K562 (cell line): ENCODE results near the gene GNA15. TPM values are rescaled to one million over a fixed set of nuclear protein-coding genes. Genes with fewer than 3 reads are reported as not detected.

Experiments used
- CEBPZ ChIP-seq: fragments of 150-350 bp; IDR thresholded peaks from 2 replicates; pipeline ENCODE4 v1.6.1; 2014; ENCODE audit warnings: low read depth, mild to moderate bottlenecking, low read length, borderline replicate concordance
- E2F8 ChIP-seq: fragments of 450-650 bp; IDR thresholded peaks from 2 replicates; pipeline ENCODE4 v1.7.1; 2018; ENCODE audit warnings: mild to moderate bottlenecking, low read depth; ENCODE audit not compliant: partially characterized antibody
- ETV6 ChIP-seq, 3 experiments: fragments of 150-350 bp in 1 of 3; sonication (generic) in 1 of 3; formaldehyde crosslinking in 1 of 3; IDR thresholded peaks; 2 replicates each; pipeline versions ENCODE4 v1.6.1 to v1.8.0; 2014 to 2022; ENCODE audit warnings: borderline replicate concordance in 2 of 3, low read depth in 2 of 3, antibody characterized with exemption in 1 of 3, low read length in 1 of 3, mild to moderate bottlenecking in 1 of 3, missing genetic modification reagents in 1 of 3
- KLF10 ChIP-seq: fragments of 250-450 bp; sonication (Bioruptor Pico); IDR thresholded peaks from 2 replicates; pipeline ENCODE4 v1.6.1; 2021; ENCODE audit warnings: matching md5 sums
- NELFE ChIP-seq: IDR thresholded peaks from 2 replicates; pipeline ENCODE4 v1.6.1; 2011; ENCODE audit warnings: mild to moderate bottlenecking; ENCODE audit not compliant: insufficient read depth, insufficient read length
- PKNOX1 ChIP-seq: fragments of 450-650 bp; IDR thresholded peaks from 2 replicates; pipeline ENCODE4 v1.6.1; 2016
- SUPT5H ChIP-seq: fragments of 450-650 bp; IDR thresholded peaks from 2 replicates; pipeline ENCODE4 v1.6.1; 2016
- THAP12 ChIP-seq: fragments of 250-450 bp; sonication (Bioruptor Pico); IDR thresholded peaks from 2 replicates; pipeline ENCODE4 v1.9.0; 2021; ENCODE audit warnings: mild to moderate bottlenecking, inconsistent platforms
- ZNF280B ChIP-seq: fragments of 250-450 bp; sonication (Bioruptor Pico); IDR thresholded peaks from 2 replicates; pipeline ENCODE4 v1.5.1; 2021; ENCODE audit warnings: mild to moderate bottlenecking
- ZNF311 ChIP-seq: fragments of 250-450 bp; sonication (Bioruptor Pico); IDR thresholded peaks from 2 replicates; pipeline ENCODE4 v1.4.0; 2020; ENCODE audit warnings: mild to moderate bottlenecking, moderate library complexity
- ZNF324 ChIP-seq: fragments of 250-450 bp; sonication (Bioruptor Pico); IDR thresholded peaks from 2 replicates; pipeline ENCODE4 v1.4.0; 2020; ENCODE audit warnings: mild to moderate bottlenecking
- ZNF445 ChIP-seq: fragments of 250-450 bp; sonication (Bioruptor Pico); IDR thresholded peaks from 2 replicates; pipeline ENCODE4 v1.4.0; 2020; ENCODE audit warnings: low read depth, mild to moderate bottlenecking, moderate library complexity
- polyA plus RNA-seq, 8 experiments: library from polyadenylated mRNA; depleted of rRNA in 4 of 8; stranded (reverse) in 5 of 8; unstranded in 3 of 8; fragments of >200 nt; fragmentation: Nextera tagmentation in 2 of 8; fragmentation: Illumina TruSeq in 1 of 8; extraction: Ambion mirVana in 2 of 8; extraction: Trizol in 1 of 8; gene quantifications; 2 replicates each; pipeline versions ENCODE4 v1.2.1 to v1.2.3, GENCODE V29; 2011 to 2014; ENCODE audit warnings: inconsistent platforms in 1 of 8, missing spikeins in 1 of 8
- total RNA-seq, 7 experiments: library from RNA; depleted of rRNA in 6 of 7; stranded (reverse); fragments of >200 nt in 6 of 7; fragmentation: Illumina TruSeq in 2 of 7; extraction: Trizol in 2 of 7; gene quantifications; 2 replicates each; pipeline versions ENCODE4 v1.2.1 to v1.2.3, GENCODE V29; 2011 to 2021; ENCODE audit warnings: low replicate concordance in 1 of 7
- TF ChIP-seq, protein P1 (sequence below): fragments of 450-650 bp; conservative IDR thresholded peaks from 2 replicates; pipeline ENCODE4 v1.6.1; 2016; ENCODE audit warnings: missing genetic modification characterization, low read depth, mild to moderate bottlenecking, missing compliant biosample characterization, moderate library complexity

Gene GNA15
- total and polyA plus RNA-seq, 9 of the 15 experiments (the other 6 are each of a cell fraction or from before 2014, with no cell fraction given) = 0.03 to 0.24 (median 0.11) TPM; not detected in 1

GRCh38 chr19:3154957-3155736, 19.3 kb downstream of the GNA15 start (continued):
- TF ChIP-seq ETV6 (IDR thresholded peaks at IDR 0.05; ENCODE audit: borderline replicate concordance in 1 of 2, low read depth in 2 of 2, low read length in 1 of 2) (peak; percentile 42; a peak in 1 of 4 replicates), ETV6 (CRISPR knock-in tag; IDR thresholded peaks at IDR 0.05; ENCODE audit: borderline replicate concordance) (no peak), ZNF311 (peak; percentile 58; the same call in 1 of the 2 replicates), ZNF324 (CRISPR knock-in tag) (no peak), E2F8 (peak; percentile 54), SUPT5H (peak; percentile 72), ZNF445 (CRISPR knock-in tag) (no peak), KLF10 (CRISPR knock-in tag) (no peak), ZNF280B (CRISPR knock-in tag) (no peak), PKNOX1 (no peak; the same call in none of the 2 replicates), NELFE (no peak), THAP12 (CRISPR knock-in tag) (no peak), CEBPZ (no peak)
- TF ChIP-seq, protein P1, sequence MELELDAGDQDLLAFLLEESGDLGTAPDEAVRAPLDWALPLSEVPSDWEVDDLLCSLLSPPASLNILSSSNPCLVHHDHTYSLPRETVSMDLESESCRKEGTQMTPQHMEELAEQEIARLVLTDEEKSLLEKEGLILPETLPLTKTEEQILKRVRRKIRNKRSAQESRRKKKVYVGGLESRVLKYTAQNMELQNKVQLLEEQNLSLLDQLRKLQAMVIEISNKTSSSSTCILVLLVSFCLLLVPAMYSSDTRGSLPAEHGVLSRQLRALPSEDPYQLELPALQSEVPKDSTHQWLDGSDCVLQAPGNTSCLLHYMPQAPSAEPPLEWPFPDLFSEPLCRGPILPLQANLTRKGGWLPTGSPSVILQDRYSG (tag) = no peak
